Raji (cell line): Measurements from ENCODE around the gene SLC10A3.

ENCODE experiments used
- POLR2A ChIP-seq: IDR thresholded peaks from 2 replicates; pipeline ENCODE4 v1.6.1; 2011; ENCODE audit warnings: low read depth, low read length, control low read depth; ENCODE audit not compliant: insufficient read depth

The SLC10A3 gene

GRCh38 chrX:154488336-154489075 is 1.9 kb downstream of the SLC10A3 start:
- no peak for TF ChIP-seq POLR2A

DNA sequence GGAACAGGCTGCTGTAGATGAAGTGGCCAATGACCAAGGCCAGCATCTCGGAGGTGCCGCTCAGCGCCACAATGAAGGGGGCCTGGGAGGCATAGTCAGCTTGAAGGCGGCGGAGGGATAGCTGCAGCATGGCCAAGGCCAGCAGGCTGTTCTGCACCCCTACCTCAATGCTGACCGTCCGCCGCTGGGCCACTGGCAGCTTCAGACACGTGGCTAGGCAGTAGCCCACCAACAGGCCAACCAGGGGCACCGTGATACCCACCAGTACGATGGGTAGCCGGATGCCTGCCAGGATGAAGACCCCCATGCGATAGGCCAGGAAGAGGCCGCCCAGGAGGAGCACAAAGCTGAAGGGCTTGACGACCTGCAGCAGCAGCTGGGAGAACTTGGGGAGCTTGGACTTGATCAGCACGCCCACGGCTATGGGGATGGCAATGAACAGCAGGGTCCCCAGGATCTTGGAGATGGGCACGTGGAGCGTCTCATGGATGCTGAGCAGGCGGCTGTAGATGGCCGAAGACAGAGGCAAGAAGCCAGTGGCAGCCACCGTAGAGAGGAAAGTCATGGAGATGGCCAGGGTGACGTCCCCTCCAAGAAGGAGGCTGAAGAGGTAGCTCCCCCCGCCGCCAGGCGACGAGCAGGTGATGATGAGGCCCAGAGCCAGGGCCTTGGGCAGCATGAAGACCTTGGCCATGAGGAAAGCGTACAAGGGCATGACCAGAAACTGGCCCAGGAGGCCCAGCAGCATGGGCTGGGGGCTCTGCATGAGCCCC is 2.7 kb downstream of the SLC10A3 start:
- no peak for TF ChIP-seq POLR2A

DNA sequence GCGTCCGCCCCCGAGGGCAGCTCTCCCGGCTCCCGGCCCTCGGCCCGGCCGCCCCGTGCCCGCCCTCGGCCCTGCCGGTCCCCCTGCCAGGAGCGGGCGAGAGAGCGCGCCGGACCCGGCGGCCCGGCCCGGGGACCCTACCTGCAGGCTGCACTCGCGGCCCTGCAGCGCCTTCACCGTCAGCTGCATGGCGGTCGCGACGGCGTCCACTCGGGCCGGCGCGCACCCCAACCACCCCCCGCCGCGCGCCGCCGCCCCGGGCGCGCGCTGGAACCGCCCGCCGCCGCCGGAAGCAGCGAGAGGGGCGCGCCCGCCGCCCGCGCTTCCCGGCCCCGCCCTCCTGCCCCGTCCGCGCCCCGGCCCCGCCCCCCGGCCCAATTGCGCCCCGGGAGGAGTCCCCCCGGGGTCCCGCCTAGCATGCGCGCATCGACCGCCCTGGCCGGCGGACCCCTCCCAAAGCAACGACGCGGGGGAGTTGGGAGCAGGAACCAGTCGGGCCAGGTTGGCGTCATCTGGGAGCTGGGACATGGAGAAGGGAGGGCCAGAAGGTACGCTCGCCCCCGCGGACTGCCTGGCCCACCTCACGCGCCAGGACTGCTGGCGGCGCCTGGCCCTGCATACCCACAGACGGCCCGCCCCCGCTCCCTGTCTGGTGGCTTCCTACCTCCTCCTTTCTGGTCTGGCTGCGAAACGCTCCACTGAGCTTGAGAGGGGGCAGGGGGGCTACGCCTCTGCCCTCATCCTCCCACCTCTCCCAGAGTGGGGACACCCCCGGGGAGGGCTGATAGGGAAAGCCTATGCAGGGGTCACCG is 3.8 kb downstream of the SLC10A3 start, which contains the start of gene UBL4A:
Gene UBL4A, minus strand, starts transcription at position 220 of the 812 bp plus-strand sequence. Its CDS starts 31 bp downstream, at position 189.
- TF ChIP-seq POLR2A = peak; percentile 60

GRCh38 chrX:154486052-154486395 is 4.4 kb downstream of the SLC10A3 start:
- no peak for TF ChIP-seq POLR2A

GRCh38 chrX:154485150-154486051 is 5.0 kb downstream of the SLC10A3 start:
- no peak for TF ChIP-seq POLR2A

DNA sequence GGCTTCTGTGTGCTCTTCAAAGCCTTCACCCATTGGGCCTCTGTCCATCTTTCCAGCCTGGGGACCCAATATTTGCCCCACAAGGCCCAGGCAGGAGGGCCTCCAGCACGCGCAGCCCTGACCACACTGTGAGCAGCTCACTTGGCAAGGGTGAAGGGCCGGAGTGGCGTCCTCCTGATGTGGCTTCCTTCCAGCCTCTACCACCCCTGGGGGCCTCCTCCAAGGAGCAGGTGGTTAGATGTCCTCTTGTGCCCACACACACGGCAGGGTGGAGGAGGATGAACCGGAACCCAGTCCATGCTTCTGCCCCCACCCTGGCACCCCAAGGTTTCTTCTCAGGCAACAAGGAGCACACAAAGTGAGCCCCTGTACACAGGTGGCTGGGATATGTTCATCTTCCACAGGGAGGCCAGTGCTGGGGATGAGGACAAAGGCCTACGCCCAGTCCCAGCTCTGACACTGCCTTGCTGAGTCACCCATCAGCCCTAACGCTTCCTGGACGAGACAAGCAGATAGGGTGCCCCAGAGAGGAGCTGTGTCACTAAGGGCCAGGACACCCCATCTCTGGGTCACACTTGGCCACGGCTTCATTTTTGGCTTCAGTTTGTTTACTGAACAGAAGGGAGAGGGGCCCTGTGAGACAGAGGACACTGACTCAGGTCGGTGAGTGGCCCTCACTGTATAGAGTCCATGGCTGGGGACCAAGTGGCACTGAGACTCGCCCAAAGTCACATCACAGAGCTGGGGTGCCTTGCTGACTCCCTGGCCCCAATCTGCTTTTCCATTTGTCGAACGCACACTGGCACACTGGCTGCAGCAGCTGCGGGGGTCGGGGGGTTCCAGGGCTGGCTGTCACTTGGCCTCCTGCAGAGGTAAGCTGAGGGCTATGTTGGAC is 5.9 kb downstream of the SLC10A3 start:
- TF ChIP-seq POLR2A = no peak

DNA sequence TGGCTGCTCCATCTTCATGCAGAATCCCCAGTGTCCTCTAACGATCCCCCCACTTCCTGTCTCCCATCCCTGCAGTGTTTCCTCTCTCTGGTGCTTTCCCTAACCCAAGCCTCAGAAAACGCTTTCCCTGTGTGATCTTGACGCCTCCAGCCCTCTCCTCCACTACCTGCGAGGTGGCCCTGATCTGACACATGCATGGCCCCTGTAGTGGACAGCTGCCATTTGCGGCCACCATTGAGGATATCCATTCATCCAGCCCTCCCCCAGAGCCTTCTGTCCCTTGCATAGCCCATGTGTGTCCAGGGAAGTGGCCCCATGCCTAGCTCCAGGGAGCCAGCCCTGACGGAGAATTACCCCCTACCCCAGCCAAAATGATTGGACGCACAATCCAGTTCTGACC is 7.1 kb downstream of the SLC10A3 start:
- 0 out of 2 replicates have a peak, but pooled peaks have one; percentile 26 for TF ChIP-seq POLR2A

- no peak for TF ChIP-seq POLR2A
Observed at GRCh38 chrX:154482786-154483185, 7.6 kb downstream of the SLC10A3 start.

DNA sequence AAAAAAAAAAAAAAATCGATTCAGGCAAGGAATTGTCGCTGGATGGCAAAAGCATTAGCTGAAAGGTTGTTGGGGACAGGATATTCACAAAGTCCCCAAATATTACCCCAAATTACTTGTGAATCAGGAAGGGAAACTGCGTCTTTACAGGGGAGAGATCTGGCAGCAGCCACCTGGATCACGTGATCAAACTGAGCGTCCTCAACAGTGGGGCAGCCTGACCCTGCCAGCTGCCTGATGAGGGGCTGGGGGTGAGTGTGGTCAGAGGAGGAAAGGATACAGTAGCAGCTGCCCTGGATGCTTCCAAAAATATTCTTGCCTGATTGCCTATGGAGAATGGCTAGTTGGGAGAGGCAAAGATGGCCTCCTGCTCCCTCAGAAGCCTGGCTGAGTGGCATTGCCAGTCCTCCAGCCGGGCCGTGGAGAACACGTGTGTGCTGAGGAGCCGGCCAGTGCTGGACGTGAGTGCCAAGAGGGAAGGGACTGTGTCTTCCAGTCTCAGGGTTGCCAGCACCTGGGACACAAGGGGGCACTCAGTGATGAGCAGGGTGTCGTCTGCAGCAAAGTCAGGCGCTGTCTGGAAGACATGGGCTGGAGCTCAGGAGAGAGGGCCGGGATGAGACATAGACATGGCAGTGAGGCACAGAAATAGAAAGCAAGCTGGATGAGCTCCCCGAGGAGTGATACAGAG is 8.4 kb downstream of the SLC10A3 start:
- TF ChIP-seq POLR2A = no peak

DNA sequence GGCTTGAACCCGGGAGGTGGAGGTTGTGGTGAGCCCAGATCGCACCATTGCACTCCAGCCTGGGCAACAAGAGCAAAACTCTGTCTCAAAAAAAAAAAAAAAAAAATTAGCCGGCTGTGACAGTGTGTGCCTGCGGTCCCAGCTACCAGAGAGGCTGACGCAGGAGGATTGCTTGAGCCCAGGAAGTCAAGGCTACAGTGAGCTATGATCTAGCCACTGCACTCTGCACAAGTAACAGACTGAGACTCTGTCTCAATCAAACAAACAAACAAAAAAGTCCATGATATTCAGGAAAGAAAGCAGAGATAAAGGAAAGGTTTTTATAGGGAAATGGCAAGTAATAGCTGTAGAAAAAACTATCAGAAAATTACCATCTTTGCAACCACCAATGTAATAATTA is 9.2 kb downstream of the SLC10A3 start:
- TF ChIP-seq POLR2A = no peak

- TF ChIP-seq POLR2A = peak; percentile 65
Observed at GRCh38 chrX:154478728-154479622, 11.5 kb downstream of the SLC10A3 start, which contains the start of gene LAGE3. TSS of gene LAGE3 (minus strand) at chrX:154479281. CDS start at chrX:154478915, 366 bp downstream.
